Upper lobe of left lung (tissue), 4 donors: ENCODE results near the gene OAF.

ENCODE experiments used
- EP300 ChIP-seq, 4 donors: sonication (generic); formaldehyde crosslinking; IDR thresholded peaks; one replicate each; pipeline ENCODE4 v1.5.1; 2017; ENCODE audit warnings: antibody characterized with exemption in 4 of 4, control low read depth in 2 of 4
- POLR2A ChIP-seq, 4 donors: fragments of 450-650 bp; IDR thresholded peaks; one replicate each; pipeline ENCODE4 v1.5.1; 2016 to 2017; ENCODE audit warnings: antibody characterized with exemption in 4 of 4, mild to moderate bottlenecking in 2 of 4
- POLR2AphosphoS5 ChIP-seq, 2 donors: sonication (generic); formaldehyde crosslinking; IDR thresholded peaks; one replicate each; pipeline ENCODE4 v1.5.1; 2017; ENCODE audit warnings: antibody characterized with exemption in 2 of 2
- TF ChIP-seq, protein P1 (sequence below), 6 experiments: fragments of 450-650 bp in 4 of 6; fragments of 200-600 bp in 2 of 6; sonication (generic) in 2 of 6; IDR thresholded peaks; one replicate each; pipeline ENCODE4 v1.5.1; 2016 to 2019; ENCODE audit warnings: antibody characterized with exemption in 6 of 6

DNA sequence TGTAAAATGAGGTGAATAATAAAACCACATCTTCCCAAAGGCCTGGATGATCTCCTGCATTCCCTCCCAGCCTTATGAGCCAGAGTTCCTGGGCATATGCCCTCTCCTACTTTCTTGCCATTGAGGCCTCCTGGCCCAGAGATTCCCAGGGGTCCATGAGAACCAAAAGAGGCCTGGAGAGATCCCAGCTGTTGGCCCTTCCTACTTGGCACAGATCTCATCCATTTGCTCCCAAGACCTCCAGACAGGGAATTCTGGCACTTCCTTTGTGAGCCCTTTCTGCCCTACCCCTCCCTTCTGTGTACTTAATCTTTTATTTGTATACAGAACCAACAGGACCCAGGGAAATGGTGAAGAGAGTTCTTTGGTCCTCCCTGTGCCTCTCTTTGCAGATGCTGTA lies 50.5 kb downstream of the OAF start:
- TF ChIP-seq POLR2AphosphoS5 (IDR thresholded peaks at IDR 0.05) (no peak), POLR2A (IDR thresholded peaks at IDR 0.05) (no peak), EP300 (IDR thresholded peaks at IDR 0.05) (no peak)
- TF ChIP-seq, protein P1, sequence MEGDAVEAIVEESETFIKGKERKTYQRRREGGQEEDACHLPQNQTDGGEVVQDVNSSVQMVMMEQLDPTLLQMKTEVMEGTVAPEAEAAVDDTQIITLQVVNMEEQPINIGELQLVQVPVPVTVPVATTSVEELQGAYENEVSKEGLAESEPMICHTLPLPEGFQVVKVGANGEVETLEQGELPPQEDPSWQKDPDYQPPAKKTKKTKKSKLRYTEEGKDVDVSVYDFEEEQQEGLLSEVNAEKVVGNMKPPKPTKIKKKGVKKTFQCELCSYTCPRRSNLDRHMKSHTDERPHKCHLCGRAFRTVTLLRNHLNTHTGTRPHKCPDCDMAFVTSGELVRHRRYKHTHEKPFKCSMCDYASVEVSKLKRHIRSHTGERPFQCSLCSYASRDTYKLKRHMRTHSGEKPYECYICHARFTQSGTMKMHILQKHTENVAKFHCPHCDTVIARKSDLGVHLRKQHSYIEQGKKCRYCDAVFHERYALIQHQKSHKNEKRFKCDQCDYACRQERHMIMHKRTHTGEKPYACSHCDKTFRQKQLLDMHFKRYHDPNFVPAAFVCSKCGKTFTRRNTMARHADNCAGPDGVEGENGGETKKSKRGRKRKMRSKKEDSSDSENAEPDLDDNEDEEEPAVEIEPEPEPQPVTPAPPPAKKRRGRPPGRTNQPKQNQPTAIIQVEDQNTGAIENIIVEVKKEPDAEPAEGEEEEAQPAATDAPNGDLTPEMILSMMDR (IDR thresholded peaks at IDR 0.05) = no peak
